OCI-LY1 (cell line): ENCODE measurements around the gene ZNF576.
"Not testable (repeated sequence)": the region's sequence is repeated elsewhere in the genome, so short reads cannot be mapped to it uniquely, and the experiment has no call there.

ENCODE experiments used
- H2AFZ ChIP-seq: fragments of 200-600 bp; sonication (generic), shearing (Covaris generic); 2 replicates; pipeline ENCODE4 v1.6.0; 2014; ENCODE audit warnings: antibody characterized with exemption, mild to moderate bottlenecking, low read length
- H3F3A ChIP-seq: fragments of 200-600 bp; sonication (generic), shearing (Covaris generic); 2 replicates; pipeline ENCODE4 v1.6.0; 2014; ENCODE audit warnings: mild to moderate bottlenecking, antibody characterized with exemption, low read length, moderate library complexity; ENCODE audit not compliant: insufficient read depth
- H3K27ac ChIP-seq: fragments of 200-600 bp; sonication (generic); 2 replicates; pipeline ENCODE4 v1.5.1; 2014; ENCODE audit warnings: low read length, mixed run types, mild to moderate bottlenecking, low read depth; ENCODE audit not compliant: poor library complexity, severe bottlenecking
- H3K27me3 ChIP-seq: fragments of 200-600 bp; sonication (generic); 2 replicates; pipeline ENCODE4 v1.6.0; 2014; ENCODE audit warnings: antibody characterized with exemption, mild to moderate bottlenecking, low read length, moderate library complexity; ENCODE audit not compliant: insufficient read depth
- H3K36me3 ChIP-seq: fragments of 200-600 bp; sonication (generic); 2 replicates; pipeline ENCODE4 v1.6.1; 2014; ENCODE audit warnings: mild to moderate bottlenecking, antibody characterized with exemption, low read length, moderate library complexity, mixed read lengths; ENCODE audit not compliant: insufficient read depth
- H3K4me1 ChIP-seq: fragments of 200-600 bp; sonication (generic); 2 replicates; pipeline ENCODE4 v1.5.1; 2014; ENCODE audit warnings: mild to moderate bottlenecking, low read length, moderate library complexity; ENCODE audit not compliant: insufficient read depth, severe bottlenecking
- H3K4me2 ChIP-seq: fragments of 200-600 bp; sonication (generic), shearing (Covaris generic); 2 replicates; pipeline ENCODE4 v1.6.1; 2014; ENCODE audit warnings: low read length
- H3K4me3 ChIP-seq: fragments of 200-600 bp; sonication (generic); 2 replicates; pipeline ENCODE4 v1.5.1; 2014; ENCODE audit warnings: low read length, low read depth, mild to moderate bottlenecking, mixed read lengths; ENCODE audit not compliant: poor library complexity, severe bottlenecking
- H3K79me2 ChIP-seq: fragments of 200-600 bp; shearing (Covaris generic); 2 replicates; pipeline ENCODE4 v1.6.1; 2016; ENCODE audit warnings: mixed run types, low read length, mixed read lengths; ENCODE audit not compliant: insufficient read depth
- H3K9ac ChIP-seq: fragments of 200-600 bp; sonication (generic), shearing (Covaris generic); 2 replicates; pipeline ENCODE4 v1.6.1; 2014; ENCODE audit warnings: mild to moderate bottlenecking, low read length, mixed read lengths
- H3K9me2 ChIP-seq: fragments of 200-600 bp; sonication (generic), shearing (Covaris generic); 2 replicates; pipeline ENCODE4 v1.6.1; 2014; ENCODE audit warnings: low read depth, mild to moderate bottlenecking, low read length, mixed read lengths
- H3K9me3 ChIP-seq: fragments of 200-600 bp; shearing (Covaris generic); 2 replicates; pipeline ENCODE4 v1.6.1; 2014; ENCODE audit warnings: low read length, mixed read lengths
- H4K20me1 ChIP-seq: fragments of 200-600 bp; sonication (generic), shearing (Covaris generic); 2 replicates; pipeline ENCODE4 v1.6.0; 2016; ENCODE audit warnings: mild to moderate bottlenecking, low read length; ENCODE audit not compliant: insufficient read depth
- CTCF ChIP-seq: fragments of 200-600 bp; sonication (generic), shearing (Covaris generic); IDR thresholded peaks from 2 replicates; pipeline ENCODE4 v1.5.1; 2017; ENCODE audit warnings: mild to moderate bottlenecking, antibody characterized with exemption, low read length, moderate library complexity, mixed read lengths
- EZH2 ChIP-seq: fragments of 200-600 bp; sonication (generic), shearing (Covaris generic); IDR thresholded peaks from 2 replicates; pipeline ENCODE4 v1.8.0; 2017; ENCODE audit warnings: borderline replicate concordance, mixed run types, mild to moderate bottlenecking, antibody characterized with exemption, low read length, moderate library complexity, mixed read lengths

ZNF576 gene

GRCh38 chr19:43595999-43596841, at the start of gene ZNF576, which contains the start of gene IRGQ:
TSS of gene ZNF576 (plus strand) at chr19:43596595. CDS start at chr19:43597109, 514 bp downstream.
TSS of gene IRGQ (minus strand) at chr19:43596134. CDS start at chr19:43595338, 796 bp downstream.
- TF ChIP-seq CTCF = no peak
- no peak for TF ChIP-seq EZH2
- peaks cover 15% of the 10 kb centered on the region for H3K79me2 ChIP-seq
- no peaks in the 10 kb centered on the region for H3F3A ChIP-seq
- H3K4me2 ChIP-seq = peak within 1 kb of the TSS; percentile 100
- peak within 1 kb of the TSS; percentile 94 for H3K9ac ChIP-seq
- H2AFZ ChIP-seq = 0 out of 2 replicates have a peak within 1 kb of the TSS, but pooled peaks have one; percentile 39
- peaks cover 32% of the 10 kb centered on the region for H3K36me3 ChIP-seq
- no peaks in the 10 kb centered on the region for H4K20me1 ChIP-seq
- no peaks in the 10 kb centered on the region for H3K9me3 ChIP-seq
- H3K27ac ChIP-seq = peak within 1 kb of the TSS; percentile 77
- H3K4me1 ChIP-seq = peaks cover 25% of the 10 kb centered on the region
- no peaks in the 10 kb centered on the region for H3K9me2 ChIP-seq
- H3K27me3 ChIP-seq = no peaks in the 10 kb centered on the region
- H3K4me3 ChIP-seq = peak within 1 kb of the TSS; percentile 94

GRCh38 chr19:43547926-43548325, 48.5 kb upstream of the ZNF576 start:
- H3K36me3 ChIP-seq = peaks cover 42% of the 10 kb centered on the region
- H3K4me1 ChIP-seq, H3K27ac ChIP-seq, H3K9ac ChIP-seq, H2AFZ ChIP-seq, H3K4me3 ChIP-seq, H3K9me2 ChIP-seq, H3K9me3 ChIP-seq, H3K79me2 ChIP-seq, H4K20me1 ChIP-seq, H3K27me3 ChIP-seq, H3F3A ChIP-seq, H3K4me2 ChIP-seq: not testable (repeated sequence)

- Histone ChIP-seq H3K4me3 (no peak overlapping the region), H3K9ac (no peak overlapping the region), H3K9me3 (no peaks in the 10 kb centered on the region), H3K27me3 (no peaks in the 10 kb centered on the region), H3K27ac (no peak overlapping the region), H3K9me2 (no peaks in the 10 kb centered on the region), H3K79me2 (no peaks in the 10 kb centered on the region), H3K4me2 (no peak overlapping the region), H3K4me1 (no peaks in the 10 kb centered on the region), H3F3A (no peaks in the 10 kb centered on the region), H3K36me3 (peaks cover 45% of the 10 kb centered on the region), H4K20me1 (no peaks in the 10 kb centered on the region), H2AFZ (no peak overlapping the region)
- TF ChIP-seq CTCF (no peak), EZH2 (no peak)
Observed at GRCh38 chr19:43548706-43549105, 47.7 kb upstream of the ZNF576 start.
